ENCODE data around the gene SRCIN1.

SRCIN1 gene

DNA sequence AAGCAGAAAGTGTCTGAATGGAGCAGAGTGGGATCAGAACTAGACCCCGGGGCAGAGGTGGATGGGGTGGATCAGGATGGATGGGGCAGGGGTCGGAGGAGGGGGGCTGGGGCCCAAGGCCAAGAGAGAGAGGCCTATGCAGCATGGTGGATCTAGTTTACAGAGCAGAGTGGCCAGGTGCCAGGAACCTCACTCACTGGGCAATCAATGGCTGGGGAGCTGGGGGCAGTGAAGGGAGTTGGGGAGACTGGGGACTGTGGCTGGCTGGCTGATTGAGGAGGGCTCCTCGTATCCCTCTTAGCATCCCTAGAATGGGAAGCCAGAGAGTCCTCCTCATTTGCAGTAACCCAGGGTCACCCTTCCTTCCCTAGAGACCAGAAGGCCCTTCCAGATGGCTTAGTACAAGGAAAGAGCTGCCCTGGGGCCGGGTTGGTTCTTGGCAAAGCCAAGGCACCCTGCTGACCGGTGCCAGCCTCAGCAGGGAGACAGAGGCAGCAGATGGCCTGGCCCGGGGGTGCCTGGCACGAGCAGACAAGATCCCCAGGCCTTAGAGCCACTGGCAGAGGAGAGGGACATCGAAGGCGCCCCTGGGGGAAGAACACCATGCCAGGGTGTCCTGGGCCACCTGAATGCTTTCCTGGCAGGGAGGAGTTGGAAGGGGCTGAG, 36.8 kb downstream of the SRCIN1 start:
- Histone ChIP-seq H3K4me2 (no peak overlapping the region), H3K4me1 (ENCODE audit: low read depth, poor library complexity, severe bottlenecking) (peaks cover 4% of the 10 kb centered on the region), H3K79me2 (ENCODE audit: insufficient read depth, low read depth) (no peaks in the 10 kb centered on the region), H3K27ac (no peak overlapping the region), H3K4me3 (IDR thresholded peaks at IDR 0.05; ENCODE audit: insufficient read depth, low read depth, low read length) (no peak overlapping the region), H3K27me3 (ENCODE audit: insufficient read depth, low read depth) (peaks cover 97% of the 10 kb centered on the region), H2AFZ (ENCODE audit: low read depth) (no peak overlapping the region), H3K9ac (no peak overlapping the region), H4K20me1 (ENCODE audit: insufficient read depth) (no peaks in the 10 kb centered on the region), H3K36me3 (ENCODE audit: insufficient read depth) (no peaks in the 10 kb centered on the region)
- TF ChIP-seq, protein P1, sequence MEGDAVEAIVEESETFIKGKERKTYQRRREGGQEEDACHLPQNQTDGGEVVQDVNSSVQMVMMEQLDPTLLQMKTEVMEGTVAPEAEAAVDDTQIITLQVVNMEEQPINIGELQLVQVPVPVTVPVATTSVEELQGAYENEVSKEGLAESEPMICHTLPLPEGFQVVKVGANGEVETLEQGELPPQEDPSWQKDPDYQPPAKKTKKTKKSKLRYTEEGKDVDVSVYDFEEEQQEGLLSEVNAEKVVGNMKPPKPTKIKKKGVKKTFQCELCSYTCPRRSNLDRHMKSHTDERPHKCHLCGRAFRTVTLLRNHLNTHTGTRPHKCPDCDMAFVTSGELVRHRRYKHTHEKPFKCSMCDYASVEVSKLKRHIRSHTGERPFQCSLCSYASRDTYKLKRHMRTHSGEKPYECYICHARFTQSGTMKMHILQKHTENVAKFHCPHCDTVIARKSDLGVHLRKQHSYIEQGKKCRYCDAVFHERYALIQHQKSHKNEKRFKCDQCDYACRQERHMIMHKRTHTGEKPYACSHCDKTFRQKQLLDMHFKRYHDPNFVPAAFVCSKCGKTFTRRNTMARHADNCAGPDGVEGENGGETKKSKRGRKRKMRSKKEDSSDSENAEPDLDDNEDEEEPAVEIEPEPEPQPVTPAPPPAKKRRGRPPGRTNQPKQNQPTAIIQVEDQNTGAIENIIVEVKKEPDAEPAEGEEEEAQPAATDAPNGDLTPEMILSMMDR (conservative IDR thresholded peaks at IDR 0.05; ENCODE audit: low read depth, low read length), result no peak

DNA sequence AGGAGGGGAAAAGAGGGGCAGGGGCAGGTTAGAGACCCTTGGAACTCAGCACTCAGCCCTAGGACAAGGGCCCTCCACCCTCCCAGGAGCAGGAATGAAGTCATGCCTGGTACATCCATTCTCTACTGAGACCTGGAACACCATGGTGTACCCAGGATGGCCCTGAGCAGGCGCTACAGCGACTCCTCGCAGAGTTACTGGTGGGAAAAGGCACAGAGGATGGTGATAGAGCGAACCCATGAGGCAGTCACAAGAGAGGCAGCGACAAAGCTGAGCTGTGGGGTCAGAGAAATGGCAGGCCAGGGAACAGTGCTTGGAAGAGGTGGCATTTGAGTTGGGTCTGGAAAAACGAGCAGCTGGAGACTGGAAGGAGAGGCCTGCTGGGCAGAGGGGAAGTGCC, 37.5 kb downstream of the SRCIN1 start:
- H3K27me3 ChIP-seq (ENCODE audit: insufficient read depth, low read depth), result peaks cover 97% of the 10 kb centered on the region
- no peak overlapping the region for H3K4me2 ChIP-seq
- no peak overlapping the region for H3K9ac ChIP-seq
- no peak overlapping the region for H2AFZ ChIP-seq (ENCODE audit: low read depth)
- H4K20me1 ChIP-seq (ENCODE audit: insufficient read depth), result no peaks in the 10 kb centered on the region
- H3K36me3 ChIP-seq (ENCODE audit: insufficient read depth), result no peaks in the 10 kb centered on the region
- H3K4me1 ChIP-seq (ENCODE audit: low read depth, poor library complexity, severe bottlenecking), result peaks cover 4% of the 10 kb centered on the region
- no peaks in the 10 kb centered on the region for H3K79me2 ChIP-seq (ENCODE audit: insufficient read depth, low read depth)
- no peak overlapping the region for H3K4me3 ChIP-seq (IDR thresholded peaks at IDR 0.05; ENCODE audit: insufficient read depth, low read depth, low read length)
- TF ChIP-seq, protein P1 (conservative IDR thresholded peaks at IDR 0.05; ENCODE audit: low read depth, low read length), result no peak
- H3K27ac ChIP-seq, result no peak overlapping the region

DNA sequence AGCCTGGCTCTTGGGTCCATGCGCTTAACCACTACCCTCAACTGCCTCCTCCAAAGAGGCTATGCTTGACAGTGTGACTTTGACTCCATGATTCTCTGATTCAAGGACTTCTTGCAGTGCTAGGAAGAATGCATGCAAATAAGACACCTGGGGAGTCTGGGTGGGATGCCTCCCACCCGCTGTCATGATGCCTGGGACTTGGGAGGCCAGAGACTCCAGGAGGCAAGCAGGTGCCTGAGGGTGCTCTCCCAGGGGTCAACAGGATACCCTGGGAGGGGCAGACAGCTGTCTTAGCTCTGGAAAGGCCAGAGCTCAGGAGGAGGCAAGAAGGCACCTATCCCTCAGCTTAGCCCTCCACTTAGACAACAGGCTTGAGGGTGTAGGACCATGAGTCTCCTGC, 38.4 kb downstream of the SRCIN1 start:
- no peaks in the 10 kb centered on the region for H3K36me3 ChIP-seq (ENCODE audit: insufficient read depth)
- TF ChIP-seq, protein P1 (conservative IDR thresholded peaks at IDR 0.05; ENCODE audit: low read depth, low read length), result no peak
- no peak overlapping the region for H3K4me3 ChIP-seq (IDR thresholded peaks at IDR 0.05; ENCODE audit: insufficient read depth, low read depth, low read length)
- no peak overlapping the region for H2AFZ ChIP-seq (ENCODE audit: low read depth)
- H3K27me3 ChIP-seq (ENCODE audit: insufficient read depth, low read depth), result peaks cover 97% of the 10 kb centered on the region
- H4K20me1 ChIP-seq (ENCODE audit: insufficient read depth), result no peaks in the 10 kb centered on the region
- H3K9ac ChIP-seq, result no peak overlapping the region
- no peak overlapping the region for H3K4me2 ChIP-seq
- no peak overlapping the region for H3K27ac ChIP-seq
- no peaks in the 10 kb centered on the region for H3K79me2 ChIP-seq (ENCODE audit: insufficient read depth, low read depth)
- H3K4me1 ChIP-seq (ENCODE audit: low read depth, poor library complexity, severe bottlenecking), result peaks cover 4% of the 10 kb centered on the region

DNA sequence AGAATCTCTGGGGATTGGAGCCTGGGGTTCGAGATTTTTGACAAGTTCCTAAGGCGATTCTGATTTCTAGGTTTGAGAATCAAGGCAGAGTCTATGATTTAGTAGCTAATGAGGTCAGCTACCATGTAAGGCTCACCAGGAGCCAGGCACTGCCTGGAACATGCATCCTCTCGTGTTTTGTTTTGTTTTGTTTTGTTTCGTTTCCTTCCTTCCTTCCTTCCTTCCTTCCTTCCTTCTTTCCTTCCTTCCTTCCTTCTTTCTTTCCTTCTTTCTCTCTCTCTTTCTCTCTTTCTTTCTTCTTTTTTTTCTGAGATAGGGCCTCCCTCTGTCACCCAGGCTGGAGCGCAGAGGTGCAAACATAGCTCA, 39.1 kb downstream of the SRCIN1 start:
- H3K79me2 ChIP-seq (ENCODE audit: insufficient read depth, low read depth), result no peaks in the 10 kb centered on the region
- no peaks in the 10 kb centered on the region for H4K20me1 ChIP-seq (ENCODE audit: insufficient read depth)
- no peak overlapping the region for H3K4me2 ChIP-seq
- no peak overlapping the region for H3K27ac ChIP-seq
- no peaks in the 10 kb centered on the region for H3K36me3 ChIP-seq (ENCODE audit: insufficient read depth)
- H3K27me3 ChIP-seq (ENCODE audit: insufficient read depth, low read depth), result peaks cover 94% of the 10 kb centered on the region
- H3K4me1 ChIP-seq (ENCODE audit: low read depth, poor library complexity, severe bottlenecking), result no peaks in the 10 kb centered on the region
- no peak overlapping the region for H3K9ac ChIP-seq
- no peak overlapping the region for H3K4me3 ChIP-seq (IDR thresholded peaks at IDR 0.05; ENCODE audit: insufficient read depth, low read depth, low read length)
- TF ChIP-seq, protein P1 (conservative IDR thresholded peaks at IDR 0.05; ENCODE audit: low read depth, low read length), result no peak
- H2AFZ ChIP-seq (ENCODE audit: low read depth), result no peak overlapping the region
